Esophagus (tissue), 2 donors: ENCODE measurements around the gene KLHDC2. TPM values are rescaled to one million over a fixed set of nuclear protein-coding genes. Genes with fewer than 3 reads are reported as not detected.
"Not testable (repeated sequence)": the region's sequence is repeated elsewhere in the genome, so short reads cannot be mapped to it uniquely, and the experiment has no call there.

ENCODE experiments used
- H3K27ac ChIP-seq, 2 donors: one replicate each; pipeline ENCODE4 v1.5.1; 2013; ENCODE audit warnings: low read depth in 2 of 2, mild to moderate bottlenecking in 2 of 2, inconsistent platforms in 1 of 2, low read length in 1 of 2, moderate library complexity in 1 of 2
- H3K27me3 ChIP-seq, 2 donors: one replicate each; pipeline ENCODE4 v1.6.1; 2013; ENCODE audit warnings: low read length in 2 of 2, control low read depth in 1 of 2, mild to moderate bottlenecking in 1 of 2; ENCODE audit not compliant: insufficient read depth in 2 of 2, control insufficient read depth in 1 of 2
- H3K36me3 ChIP-seq, 2 donors: one replicate each; pipeline ENCODE4 v1.6.1; 2013; ENCODE audit warnings: low read length in 1 of 2; ENCODE audit not compliant: control insufficient read depth in 2 of 2, insufficient read depth in 2 of 2
- H3K4me1 ChIP-seq, 2 donors: one replicate each; pipeline ENCODE4 v1.6.1; 2013; ENCODE audit warnings: low read length in 1 of 2; ENCODE audit not compliant: control insufficient read depth in 2 of 2, insufficient read depth in 2 of 2
- H3K4me3 ChIP-seq, 2 donors: one replicate each; pipeline ENCODE4 v1.5.1; 2013; ENCODE audit warnings: low read length in 2 of 2, mild to moderate bottlenecking in 2 of 2, low read depth in 1 of 2, moderate library complexity in 1 of 2
- H3K9me3 ChIP-seq, 2 donors: one replicate each; pipeline ENCODE4 v1.6.1; 2013; ENCODE audit warnings: mild to moderate bottlenecking in 2 of 2, low read depth in 1 of 2, low read length in 1 of 2, moderate library complexity in 1 of 2; ENCODE audit not compliant: control insufficient read depth in 2 of 2, insufficient read depth in 1 of 2
- WGBS, 2 donors: extraction: QIAGEN DNeasy Blood & Tissue Kit; methylation state at CpG; one replicate each; pipeline ENCODE4 v1.1.7; 2013; 5-methylcytosine and 5-hydroxymethylcytosine counted together
- polyA plus RNA-seq, 2 donors: library from polyadenylated mRNA; stranded (reverse); fragments of 200-250 nt; gene quantifications; one replicate each; pipeline ENCODE4 v1.2.3, GENCODE V29; 2013
- donor health status: healthy with polysubstance abuse.
- donor health status: Bipolar disorder and iron deficiency.

KLHDC2 gene, protein sequence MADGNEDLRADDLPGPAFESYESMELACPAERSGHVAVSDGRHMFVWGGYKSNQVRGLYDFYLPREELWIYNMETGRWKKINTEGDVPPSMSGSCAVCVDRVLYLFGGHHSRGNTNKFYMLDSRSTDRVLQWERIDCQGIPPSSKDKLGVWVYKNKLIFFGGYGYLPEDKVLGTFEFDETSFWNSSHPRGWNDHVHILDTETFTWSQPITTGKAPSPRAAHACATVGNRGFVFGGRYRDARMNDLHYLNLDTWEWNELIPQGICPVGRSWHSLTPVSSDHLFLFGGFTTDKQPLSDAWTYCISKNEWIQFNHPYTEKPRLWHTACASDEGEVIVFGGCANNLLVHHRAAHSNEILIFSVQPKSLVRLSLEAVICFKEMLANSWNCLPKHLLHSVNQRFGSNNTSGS
- 10 to 100 TPM; 24.2 to 31.6 TPM for polyA plus RNA-seq

DNA sequence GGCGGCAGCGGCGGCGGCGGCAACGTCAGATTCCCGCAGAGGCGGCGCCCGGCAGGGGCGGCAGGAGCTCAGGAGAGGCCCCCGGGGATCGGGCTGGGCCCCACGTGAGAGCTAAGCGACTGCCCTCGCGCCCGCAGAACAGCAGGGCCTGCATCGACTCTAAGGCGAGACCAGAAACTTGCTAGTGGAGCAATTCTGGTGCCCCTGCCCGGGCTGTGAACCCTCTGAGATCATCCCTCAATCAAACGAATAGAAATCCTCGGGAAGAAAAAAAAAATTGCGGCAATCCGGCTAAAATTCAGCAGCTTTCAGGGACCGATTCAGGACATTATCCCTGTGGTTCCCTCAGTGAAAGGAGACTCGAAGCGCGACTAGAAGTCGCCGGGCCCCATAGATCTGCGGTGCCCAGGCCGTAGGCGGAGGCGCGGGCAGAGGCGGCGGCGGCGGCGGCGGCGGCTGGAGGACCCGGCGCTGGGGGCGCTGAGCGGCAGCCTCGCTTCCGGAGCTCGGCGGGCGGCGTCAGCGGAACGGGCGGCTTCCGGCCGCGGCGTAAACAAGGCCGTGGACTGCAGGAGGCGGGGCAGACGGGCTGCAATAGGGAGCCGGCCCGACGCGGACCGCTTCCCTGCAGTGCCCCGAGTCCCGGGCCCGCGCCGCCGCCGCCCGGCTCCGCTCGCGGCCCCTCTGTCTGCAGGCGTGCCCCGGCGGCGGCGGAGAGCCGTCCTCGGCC is at the start of gene KLHDC2:
Gene KLHDC2 (plus strand): TSS at position 583 of the 730 bp plus-strand sequence. CDS start 316 bp downstream, outside the sequence.
- 0 to 1% methylated on average over 66 to 86 of the region's 86 CpGs for WGBS, 2 donors
- Histone ChIP-seq H3K9me3 (no peaks in the 10 kb centered on the region), H3K36me3 (no peaks in the 10 kb centered on the region), H3K4me3 (peak within 1 kb of the TSS; percentile 74 to 93), H3K27me3 (no peaks in the 10 kb centered on the region), H3K4me1 (peaks cover 0 to 5% of the 10 kb centered on the region in 2 donors), H3K27ac (peak within 1 kb of the TSS; percentile 98 to 99)

GRCh38 chr14:49720744-49721143 is 47.2 kb upstream of the KLHDC2 start:
- Histone ChIP-seq H3K27me3 (no peaks in the 10 kb centered on the region), H3K9me3 (no peaks in the 10 kb centered on the region), H3K36me3 (no peaks in the 10 kb centered on the region), H3K4me1 (no peaks in the 10 kb centered on the region), H3K4me3 (no peak overlapping the region), H3K27ac (no peak overlapping the region)

DNA sequence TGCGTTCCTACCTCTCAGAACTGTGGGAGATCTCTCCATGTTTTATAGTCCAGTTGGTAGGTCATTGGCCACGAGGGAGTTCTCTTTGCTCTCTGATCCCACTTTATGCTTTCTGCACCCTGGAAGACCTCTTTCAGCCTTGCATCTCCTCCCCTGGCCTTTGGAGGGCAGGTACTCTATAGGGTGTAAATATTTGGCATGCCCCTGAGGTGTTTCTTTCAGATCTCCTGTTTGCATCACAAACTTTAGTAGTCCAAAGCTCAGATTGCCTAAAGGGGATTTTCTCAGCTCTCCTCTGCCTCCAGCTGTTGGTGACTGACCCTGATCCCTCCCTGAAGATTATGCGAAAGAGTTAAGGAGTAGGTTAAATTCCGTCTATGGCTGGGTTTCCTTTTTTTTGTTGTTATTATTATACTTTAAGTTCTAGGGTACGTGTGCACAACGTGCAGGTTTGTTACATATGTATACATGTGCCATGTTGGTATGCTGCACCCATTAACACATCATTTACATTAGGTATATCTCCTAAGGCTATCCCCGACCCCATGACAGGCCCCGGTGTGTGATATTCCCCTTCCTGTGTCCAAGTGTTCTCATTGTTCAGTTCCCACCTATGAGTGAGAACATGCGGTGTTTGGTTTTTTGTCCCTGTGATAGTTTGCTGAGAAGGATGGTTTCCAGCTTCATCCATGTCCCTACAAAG is 46.1 kb upstream of the KLHDC2 start:
- 86 to 90% methylated on average over 9 of the region's 9 CpGs for WGBS, 2 donors
- H3K27ac ChIP-seq, H3K36me3 ChIP-seq, H3K4me3 ChIP-seq, H3K4me1 ChIP-seq, H3K27me3 ChIP-seq, H3K9me3 ChIP-seq: not testable (repeated sequence)

DNA sequence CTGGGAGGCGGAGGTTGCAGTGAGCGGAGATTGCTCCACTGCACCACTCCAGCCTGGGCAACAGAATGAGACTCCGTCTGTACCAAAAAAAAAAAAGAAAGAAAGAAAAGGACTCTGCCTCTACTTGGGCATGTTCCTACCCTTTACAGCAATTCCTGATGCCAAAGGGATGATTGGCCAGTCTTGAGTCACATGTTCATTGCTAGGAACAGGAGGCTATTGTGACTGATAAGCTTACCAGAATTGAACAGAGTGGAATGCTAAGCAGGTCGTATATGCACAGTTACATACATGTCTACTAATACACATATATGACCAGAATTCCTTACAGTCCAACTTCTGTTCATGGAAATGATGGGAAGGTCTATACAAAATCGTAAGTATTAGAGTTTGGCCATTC is 40.8 kb upstream of the KLHDC2 start:
- no peaks in the 10 kb centered on the region for H3K4me1 ChIP-seq
- H3K4me3 ChIP-seq = no peak overlapping the region
- H3K9me3 ChIP-seq = no peaks in the 10 kb centered on the region
- no peaks in the 10 kb centered on the region for H3K27me3 ChIP-seq
- 80 to 91% methylated on average over 5 of the region's 5 CpGs for WGBS, 2 donors
- H3K36me3 ChIP-seq = no peaks in the 10 kb centered on the region
- H3K27ac ChIP-seq = no peak overlapping the region

- peaks cover 0 to 6% of the 10 kb centered on the region in 2 donors for H3K36me3 ChIP-seq
- H3K9me3 ChIP-seq = no peaks in the 10 kb centered on the region
- H3K4me1 ChIP-seq = no peaks in the 10 kb centered on the region
- WGBS, 2 donors = 88 to 98% methylated on average over 3 of the region's 3 CpGs
- H3K27me3 ChIP-seq = no peaks in the 10 kb centered on the region
- no peak overlapping the region for H3K4me3 ChIP-seq
- H3K27ac ChIP-seq = no peak overlapping the region
Observed at GRCh38 chr14:49732896-49733295, 35.1 kb upstream of the KLHDC2 start.

DNA sequence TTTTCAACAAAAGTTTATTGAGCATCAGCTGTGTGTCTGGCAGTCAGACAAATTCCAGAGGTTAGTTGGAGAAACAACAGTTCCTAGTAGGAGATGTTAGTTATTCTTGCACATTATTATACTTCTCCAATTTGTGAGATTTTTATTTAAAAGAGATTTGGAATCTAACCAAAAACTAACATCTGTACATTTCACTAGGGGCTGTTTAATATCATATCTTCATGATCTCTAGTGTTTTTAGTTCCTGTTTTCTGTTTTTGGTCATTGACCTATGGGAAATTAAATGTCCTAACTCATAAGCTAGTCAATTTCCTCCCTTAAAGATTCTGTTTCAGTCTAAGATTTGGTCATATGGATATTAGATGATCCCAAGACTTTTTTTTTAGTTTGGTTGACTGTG is 34.1 kb upstream of the KLHDC2 start:
- Histone ChIP-seq H3K9me3 (no peaks in the 10 kb centered on the region), H3K27me3 (no peaks in the 10 kb centered on the region), H3K36me3 (peaks cover 0 to 6% of the 10 kb centered on the region in 2 donors), H3K4me1 (no peaks in the 10 kb centered on the region), H3K27ac (no peak overlapping the region), H3K4me3 (no peak overlapping the region)

- H3K9me3 ChIP-seq, H3K4me3 ChIP-seq, H3K27ac ChIP-seq, H3K27me3 ChIP-seq, H3K4me1 ChIP-seq, H3K36me3 ChIP-seq: not testable (repeated sequence)
- WGBS, 2 donors = 87 to 99% methylated on average over 4 of the region's 4 CpGs
Observed at GRCh38 chr14:49735669-49736068, 32.3 kb upstream of the KLHDC2 start.

DNA sequence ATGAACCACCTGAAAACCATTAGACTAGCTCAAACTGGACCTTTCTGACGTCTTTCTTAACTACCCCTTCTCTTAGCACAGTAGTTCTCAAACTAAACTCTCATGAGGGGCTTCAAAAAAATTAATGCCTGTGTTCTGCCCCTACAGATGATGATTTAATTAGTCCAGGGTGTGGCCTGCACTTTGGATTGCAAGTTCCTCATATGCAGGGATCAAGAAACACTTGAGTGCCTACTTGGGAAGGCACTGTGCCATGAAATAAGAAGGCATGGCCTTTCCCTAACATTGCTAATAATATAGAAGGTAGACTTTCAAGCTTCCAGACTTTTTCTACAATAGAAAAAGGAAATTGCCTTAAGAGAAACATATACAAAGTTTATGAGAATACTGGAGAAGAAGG is 22.8 kb upstream of the KLHDC2 start:
- no peaks in the 10 kb centered on the region for H3K27me3 ChIP-seq
- H3K4me3 ChIP-seq = no peak overlapping the region
- H3K4me1 ChIP-seq = no peaks in the 10 kb centered on the region
- peaks cover 0 to 3% of the 10 kb centered on the region in 2 donors for H3K36me3 ChIP-seq
- 88 to 95% methylated on average over 1 of the region's 1 CpG for WGBS, 2 donors
- no peaks in the 10 kb centered on the region for H3K9me3 ChIP-seq
- no peak overlapping the region for H3K27ac ChIP-seq

DNA sequence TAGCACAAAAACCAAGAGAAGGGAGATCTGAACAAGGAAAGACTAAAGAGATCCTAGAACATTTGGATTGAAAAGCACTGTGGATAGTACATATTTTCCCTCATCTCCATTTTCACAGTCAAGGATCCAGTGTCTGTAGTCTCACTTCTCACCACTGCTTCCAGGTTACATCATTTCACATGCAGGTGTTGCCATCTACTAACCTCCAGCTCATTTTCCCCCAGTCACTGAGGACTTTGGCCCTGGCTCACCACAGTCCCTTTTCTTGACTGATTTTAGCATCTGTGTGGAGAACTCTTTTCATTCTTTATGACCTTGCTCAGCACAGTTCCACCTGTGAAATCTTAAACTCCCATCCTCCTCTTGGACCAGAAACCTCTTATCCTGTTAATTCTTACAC is 21.5 kb upstream of the KLHDC2 start:
- H3K4me3 ChIP-seq, H3K27me3 ChIP-seq, H3K4me1 ChIP-seq, H3K36me3 ChIP-seq, H3K9me3 ChIP-seq, H3K27ac ChIP-seq: not testable (repeated sequence)
